Measurements from ENCODE around the gene NAA25. TPM values are rescaled to one million over a fixed set of nuclear protein-coding genes. Genes with fewer than 3 reads are reported as not detected.
"Not testable (repeated sequence)": the region's sequence is repeated elsewhere in the genome, so short reads cannot be mapped to it uniquely, and the experiment has no call there.

Gene NAA25
- total and polyA plus RNA-seq, 2 donors (not counting 1 experiment from before 2014, with no cell fraction given): 5.9 to 40.8 TPM

GRCh38 chr12:112105891-112106290, 2.7 kb downstream of the NAA25 start:
- peak overlapping the region; percentile 89 for H3K4me2 ChIP-seq (replicated peaks; ENCODE audit: low read depth, low read length, poor library complexity, severe bottlenecking)
- no peak overlapping the region for H3K4me3 ChIP-seq (ENCODE audit: control extremely low read depth in 1 of 5, extremely low read depth in 1 of 5, insufficient read depth in 1 of 5, low read depth in 2 of 5, low read length in 4 of 5)
- Mint-ChIP-seq H3K4me1 (peaks cover 44% of the 10 kb centered on the region), H3K4me3 (peak overlapping the region; percentile 2), H3K27ac (no peak overlapping the region), H3K27me3 (no peaks in the 10 kb centered on the region), H3K9me3 (ENCODE audit: insufficient read depth) (no peaks in the 10 kb centered on the region)
- peaks cover 0 to 8% of the 10 kb centered on the region in 2 experiments for H3K36me3 ChIP-seq (replicated peaks in 1 of 2; ENCODE audit: control extremely low read depth in 1 of 2, control insufficient read depth in 1 of 2, extremely low read depth in 1 of 2, insufficient read depth in 2 of 2, low read length in 1 of 2)
- peaks cover 25 to 29% of the 10 kb centered on the region in 2 donors for H3K4me1 ChIP-seq (ENCODE audit: control insufficient read depth in 2 of 2, insufficient read depth in 2 of 2, low read length in 2 of 2)
- no peak overlapping the region for H3K9ac ChIP-seq (ENCODE audit: low read length)
- DNase-seq (no peak), ATAC-seq (ENCODE audit: low read depth) (no peak)
- H2AFZ ChIP-seq (ENCODE audit: insufficient read depth, low read depth, low read length, poor library complexity, severe bottlenecking): no peak overlapping the region
- H4K20me1 ChIP-seq (ENCODE audit: control insufficient read depth, insufficient read depth, low read length, poor library complexity, severe bottlenecking): peaks cover 51% of the 10 kb centered on the region
- no peaks in the 10 kb centered on the region for H3K9me3 ChIP-seq (ENCODE audit: control extremely low read depth in 1 of 3, control insufficient read depth in 2 of 3, insufficient read depth in 1 of 3, low read length in 2 of 3)
- no peak for TF ChIP-seq EZH2 (IDR thresholded peaks at IDR 0.05; ENCODE audit: borderline replicate concordance, insufficient read depth, low read depth, low read length, poor library complexity, severe bottlenecking)
- TF ChIP-seq, protein P1, sequence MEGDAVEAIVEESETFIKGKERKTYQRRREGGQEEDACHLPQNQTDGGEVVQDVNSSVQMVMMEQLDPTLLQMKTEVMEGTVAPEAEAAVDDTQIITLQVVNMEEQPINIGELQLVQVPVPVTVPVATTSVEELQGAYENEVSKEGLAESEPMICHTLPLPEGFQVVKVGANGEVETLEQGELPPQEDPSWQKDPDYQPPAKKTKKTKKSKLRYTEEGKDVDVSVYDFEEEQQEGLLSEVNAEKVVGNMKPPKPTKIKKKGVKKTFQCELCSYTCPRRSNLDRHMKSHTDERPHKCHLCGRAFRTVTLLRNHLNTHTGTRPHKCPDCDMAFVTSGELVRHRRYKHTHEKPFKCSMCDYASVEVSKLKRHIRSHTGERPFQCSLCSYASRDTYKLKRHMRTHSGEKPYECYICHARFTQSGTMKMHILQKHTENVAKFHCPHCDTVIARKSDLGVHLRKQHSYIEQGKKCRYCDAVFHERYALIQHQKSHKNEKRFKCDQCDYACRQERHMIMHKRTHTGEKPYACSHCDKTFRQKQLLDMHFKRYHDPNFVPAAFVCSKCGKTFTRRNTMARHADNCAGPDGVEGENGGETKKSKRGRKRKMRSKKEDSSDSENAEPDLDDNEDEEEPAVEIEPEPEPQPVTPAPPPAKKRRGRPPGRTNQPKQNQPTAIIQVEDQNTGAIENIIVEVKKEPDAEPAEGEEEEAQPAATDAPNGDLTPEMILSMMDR (IDR thresholded peaks at IDR 0.05): no peak
- H3K27ac ChIP-seq (ENCODE audit: low read length in 2 of 2): peak overlapping the region in 1 of 2 donors; percentile 57
- intact Hi-C loops (cut with micrococcal nuclease): loop anchor here (5.0 kb wide), 1 partner anchor 276 kb away; the partner anchor contains the start of gene HECTD4
- ChIA-PET CTCF (no interaction called here), POLR2A (interaction anchor here (0.6 kb wide), 1 partner anchor 291 kb away, joined by 3 read pairs; no protein-coding TSS in a partner anchor)
- WGBS (ENCODE audit: insufficient coverage): 100% methylated on average over 2 of the region's 3 CpGs
- peaks cover 82% of the 10 kb centered on the region for H3K79me2 ChIP-seq (ENCODE audit: control insufficient read depth, insufficient read depth, low read length)
- H3K27me3 ChIP-seq (replicated peaks in 1 of 4; ENCODE audit: control extremely low read depth in 1 of 4, control insufficient read depth in 3 of 4, insufficient read depth in 4 of 4, low read length in 3 of 4): no peaks in the 10 kb centered on the region

- Mint-ChIP-seq H3K27me3 (no peaks in the 10 kb centered on the region), H3K4me1 (peaks cover 44% of the 10 kb centered on the region), H3K9me3 (ENCODE audit: insufficient read depth) (no peaks in the 10 kb centered on the region), H3K27ac (no peak overlapping the region), H3K4me3 (no peak overlapping the region)
- H3K4me3 ChIP-seq (ENCODE audit: control extremely low read depth in 1 of 5, extremely low read depth in 1 of 5, insufficient read depth in 1 of 5, low read depth in 2 of 5, low read length in 4 of 5): no peak overlapping the region
- H3K9ac ChIP-seq (ENCODE audit: low read length): no peak overlapping the region
- H3K4me2 ChIP-seq (replicated peaks; ENCODE audit: low read depth, low read length, poor library complexity, severe bottlenecking): no peak overlapping the region
- no peaks in the 10 kb centered on the region for H3K9me3 ChIP-seq (ENCODE audit: control extremely low read depth in 1 of 3, control insufficient read depth in 2 of 3, insufficient read depth in 1 of 3, low read length in 2 of 3)
- H3K27ac ChIP-seq (ENCODE audit: low read length in 2 of 2): no peak overlapping the region
- peaks cover 0 to 20% of the 10 kb centered on the region in 2 experiments for H3K36me3 ChIP-seq (replicated peaks in 1 of 2; ENCODE audit: control extremely low read depth in 1 of 2, control insufficient read depth in 1 of 2, extremely low read depth in 1 of 2, insufficient read depth in 2 of 2, low read length in 1 of 2)
- ChIA-PET POLR2A (no interaction called here), CTCF (no interaction called here)
- TF ChIP-seq, protein P1 (IDR thresholded peaks at IDR 0.05): no peak
- TF ChIP-seq EZH2 (IDR thresholded peaks at IDR 0.05; ENCODE audit: borderline replicate concordance, insufficient read depth, low read depth, low read length, poor library complexity, severe bottlenecking): no peak
- ATAC-seq (ENCODE audit: low read depth) (no peak), DNase-seq (no peak)
- peaks cover 24 to 25% of the 10 kb centered on the region in 2 donors for H3K4me1 ChIP-seq (ENCODE audit: control insufficient read depth in 2 of 2, insufficient read depth in 2 of 2, low read length in 2 of 2)
- intact Hi-C loops (cut with micrococcal nuclease): no loop called here
- peaks cover 94% of the 10 kb centered on the region for H3K79me2 ChIP-seq (ENCODE audit: control insufficient read depth, insufficient read depth, low read length)
- no peak overlapping the region for H2AFZ ChIP-seq (ENCODE audit: insufficient read depth, low read depth, low read length, poor library complexity, severe bottlenecking)
- 93% methylated on average over 4 of the region's 8 CpGs for WGBS (ENCODE audit: insufficient coverage)
- peaks cover 57% of the 10 kb centered on the region for H4K20me1 ChIP-seq (ENCODE audit: control insufficient read depth, insufficient read depth, low read length, poor library complexity, severe bottlenecking)
- no peaks in the 10 kb centered on the region for H3K27me3 ChIP-seq (replicated peaks in 1 of 4; ENCODE audit: control extremely low read depth in 1 of 4, control insufficient read depth in 3 of 4, insufficient read depth in 4 of 4, low read length in 3 of 4)
Observed at GRCh38 chr12:112103758-112104503, 4.7 kb downstream of the NAA25 start.

DNA sequence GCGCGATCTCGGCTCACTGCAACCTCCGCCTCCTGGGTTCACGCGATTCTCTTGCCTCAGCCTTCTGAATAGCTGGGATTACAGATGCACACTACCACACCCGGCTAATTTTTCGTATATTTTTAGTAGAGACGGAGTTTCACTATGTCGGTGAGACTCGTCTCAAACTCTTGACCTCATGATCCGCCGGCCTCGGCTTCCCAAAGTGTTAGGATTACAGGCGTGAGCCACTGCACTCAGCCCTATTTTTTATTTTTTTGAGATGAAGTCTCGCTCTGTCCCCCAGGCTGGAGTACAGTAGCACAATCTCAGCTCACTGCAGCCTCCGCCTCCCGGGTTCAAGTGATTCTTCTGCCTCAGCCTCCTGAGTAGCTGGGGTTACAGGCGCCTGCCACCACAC, 5.8 kb downstream of the NAA25 start:
- H2AFZ ChIP-seq (ENCODE audit: insufficient read depth, low read depth, low read length, poor library complexity, severe bottlenecking); DNase-seq; H3K9me3 ChIP-seq (ENCODE audit: control extremely low read depth in 1 of 3, control insufficient read depth in 2 of 3, insufficient read depth in 1 of 3, low read length in 2 of 3); H3K27ac ChIP-seq (ENCODE audit: low read length in 2 of 2); H3K4me2 ChIP-seq (replicated peaks; ENCODE audit: low read depth, low read length, poor library complexity, severe bottlenecking); H3K27ac Mint-ChIP-seq; H3K27me3 ChIP-seq (replicated peaks in 1 of 4; ENCODE audit: control extremely low read depth in 1 of 4, control insufficient read depth in 3 of 4, insufficient read depth in 4 of 4, low read length in 3 of 4); H3K4me3 Mint-ChIP-seq; H3K4me3 ChIP-seq (ENCODE audit: control extremely low read depth in 1 of 5, extremely low read depth in 1 of 5, insufficient read depth in 1 of 5, low read depth in 2 of 5, low read length in 4 of 5); H3K9ac ChIP-seq (ENCODE audit: low read length); ATAC-seq (ENCODE audit: low read depth); intact Hi-C loops (cut with micrococcal nuclease); H3K9me3 Mint-ChIP-seq (ENCODE audit: insufficient read depth); POLR2A ChIA-PET; H3K27me3 Mint-ChIP-seq: not testable (repeated sequence)
- H3K4me1 ChIP-seq (ENCODE audit: control insufficient read depth in 2 of 2, insufficient read depth in 2 of 2, low read length in 2 of 2): peaks cover 20 to 24% of the 10 kb centered on the region in 2 donors
- peaks cover 34% of the 10 kb centered on the region for H3K4me1 Mint-ChIP-seq
- CTCF ChIA-PET: interaction anchor here (0.7 to 1.1 kb wide), 3 partner anchors 30 to 1780 kb away, joined by 3 to 8 read pairs (median 3); no protein-coding TSS in a partner anchor
- H4K20me1 ChIP-seq (ENCODE audit: control insufficient read depth, insufficient read depth, low read length, poor library complexity, severe bottlenecking): peaks cover 56% of the 10 kb centered on the region
- WGBS (ENCODE audit: insufficient coverage): 92% methylated on average over 14 of the region's 19 CpGs
- peaks cover 93% of the 10 kb centered on the region for H3K79me2 ChIP-seq (ENCODE audit: control insufficient read depth, insufficient read depth, low read length)
- H3K36me3 ChIP-seq (replicated peaks in 1 of 2; ENCODE audit: control extremely low read depth in 1 of 2, control insufficient read depth in 1 of 2, extremely low read depth in 1 of 2, insufficient read depth in 2 of 2, low read length in 1 of 2): peaks cover 0 to 24% of the 10 kb centered on the region in 2 experiments

Data from B cell (primary cell).